HG03342 (cell line): ENCODE results near the gene KCNQ1.

Experiments used
- ATAC-seq: cut with Tn5 transposase; IDR thresholded peaks from one replicate; pipeline ENCODE4 v1.9.1; 2021; ENCODE audit warnings: mild to moderate bottlenecking, moderate library complexity; ENCODE audit not compliant: unreplicated experiment

Gene KCNQ1

GRCh38 chr11:2691355-2691761 is 246.6 kb downstream of the KCNQ1 start:
- no peak for ATAC-seq

- ATAC-seq = no peak
Measured at GRCh38 chr11:2691991-2692875, 247.4 kb downstream of the KCNQ1 start.

GRCh38 chr11:2693271-2694261 is 248.8 kb downstream of the KCNQ1 start:
- ATAC-seq = no peak

- no peak for ATAC-seq
Measured at GRCh38 chr11:2694495-2694894, 249.7 kb downstream of the KCNQ1 start.

GRCh38 chr11:2694995-2695939 is 250.5 kb downstream of the KCNQ1 start:
- no peak for ATAC-seq

- no peak for ATAC-seq
Measured at GRCh38 chr11:2696455-2696854, 251.6 kb downstream of the KCNQ1 start.

- ATAC-seq = no peak
Measured at GRCh38 chr11:2697866-2698265, 253.1 kb downstream of the KCNQ1 start.

- no peak for ATAC-seq
Measured at GRCh38 chr11:2698386-2699184, 253.8 kb downstream of the KCNQ1 start.

GRCh38 chr11:2699185-2699530 is 254.3 kb downstream of the KCNQ1 start:
- no peak for ATAC-seq

- ATAC-seq = peak; percentile 92
Measured at GRCh38 chr11:2699531-2700414, 255.0 kb downstream of the KCNQ1 start, which contains the start of gene KCNQ1OT1. TSS of gene KCNQ1OT1 (minus strand) at chr11:2699994.

GRCh38 chr11:2700415-2701211 is 255.8 kb downstream of the KCNQ1 start:
- ATAC-seq = no peak

GRCh38 chr11:2701230-2701629 is 256.4 kb downstream of the KCNQ1 start:
- ATAC-seq = no peak

- no peak for ATAC-seq
Measured at GRCh38 chr11:2701898-2702434, 257.2 kb downstream of the KCNQ1 start.

- no peak for ATAC-seq
Measured at GRCh38 chr11:2702771-2703362, 258.1 kb downstream of the KCNQ1 start.

- no peak for ATAC-seq
Measured at GRCh38 chr11:2703363-2704141, 258.7 kb downstream of the KCNQ1 start.

GRCh38 chr11:2704356-2704755 is 259.5 kb downstream of the KCNQ1 start:
- no peak for ATAC-seq
